HuH-7.5 (cell line): ENCODE measurements around the gene TBRG4.
"Not testable (repeated sequence)": the region's sequence is repeated elsewhere in the genome, so short reads cannot be mapped to it uniquely, and the experiment has no call there.

Source experiments
- DNase-seq: peaks from one replicate; pipeline ENCODE4 v3.0.0; 2011; ENCODE audit warnings: low spot score

The TBRG4 gene

GRCh38 chr7:45111298-45112223 lies at the start of gene TBRG4:
TSS of gene TBRG4 (minus strand) at chr7:45111697. CDS start at chr7:45109237, 2,460 bp downstream.
- peak; percentile 89 for DNase-seq

DNA sequence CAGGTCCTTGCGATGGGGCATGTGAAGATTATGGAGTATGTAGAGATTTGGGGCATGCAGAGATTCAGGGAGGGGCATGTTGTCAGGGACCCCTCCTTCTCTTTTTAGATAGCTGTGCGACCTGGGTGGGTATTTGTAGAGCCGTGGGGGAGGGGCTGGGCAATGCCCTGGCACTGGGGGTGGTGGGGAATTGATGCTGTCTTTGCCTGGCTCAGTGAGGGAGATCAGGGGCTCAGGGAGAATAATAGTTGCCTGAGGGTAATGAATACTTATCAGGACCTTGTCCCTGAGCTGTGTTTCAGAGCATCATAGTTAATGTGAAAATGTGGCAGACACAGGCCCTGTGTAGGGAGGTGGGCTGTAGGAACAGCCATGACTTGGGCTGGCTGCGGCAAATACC lies 49.6 kb upstream of the TBRG4 start:
- no peak for DNase-seq

DNA sequence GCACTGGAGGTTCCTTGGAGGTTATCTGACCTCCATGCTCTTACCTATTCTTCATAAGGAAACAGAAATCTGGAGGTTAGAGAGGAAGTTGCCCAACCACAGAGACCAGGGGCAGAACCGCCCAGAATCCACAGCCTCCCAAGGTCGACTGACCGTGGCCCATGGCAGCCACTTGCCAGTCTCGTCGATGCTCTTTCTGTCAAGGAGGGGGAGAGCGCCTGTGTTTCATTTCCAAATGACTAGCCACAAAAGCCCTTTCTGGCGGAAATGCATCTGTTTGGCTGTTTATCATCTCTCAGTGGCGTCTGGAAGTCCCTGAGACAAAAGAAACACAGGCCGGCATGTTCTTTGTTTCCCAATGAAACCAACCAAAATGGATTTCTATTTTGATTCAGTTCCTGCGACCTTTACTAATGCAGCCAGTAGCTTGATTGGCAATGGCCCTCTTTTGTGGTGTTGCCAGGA lies 49.0 kb upstream of the TBRG4 start:
- DNase-seq: no peak

DNA sequence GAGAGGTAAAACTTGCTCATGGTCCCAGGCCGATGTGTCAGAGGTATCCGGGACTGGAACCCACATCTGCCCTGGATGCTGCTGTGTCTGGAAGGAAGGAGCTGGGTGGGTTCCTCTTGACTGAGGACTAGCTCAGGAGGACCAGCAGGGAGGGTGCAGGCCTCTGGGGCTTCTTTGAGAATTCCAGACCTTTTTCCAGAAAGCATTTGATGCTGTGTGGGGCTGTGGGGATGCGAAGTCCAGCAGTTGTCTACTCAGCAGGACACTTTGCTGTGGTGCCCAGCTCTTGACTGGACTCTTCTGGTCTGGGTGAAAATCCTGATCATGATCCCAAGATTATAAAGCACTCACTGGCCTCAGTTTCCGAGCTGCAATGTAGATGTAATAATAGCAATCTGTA lies 47.8 kb upstream of the TBRG4 start:
- DNase-seq: no peak

DNA sequence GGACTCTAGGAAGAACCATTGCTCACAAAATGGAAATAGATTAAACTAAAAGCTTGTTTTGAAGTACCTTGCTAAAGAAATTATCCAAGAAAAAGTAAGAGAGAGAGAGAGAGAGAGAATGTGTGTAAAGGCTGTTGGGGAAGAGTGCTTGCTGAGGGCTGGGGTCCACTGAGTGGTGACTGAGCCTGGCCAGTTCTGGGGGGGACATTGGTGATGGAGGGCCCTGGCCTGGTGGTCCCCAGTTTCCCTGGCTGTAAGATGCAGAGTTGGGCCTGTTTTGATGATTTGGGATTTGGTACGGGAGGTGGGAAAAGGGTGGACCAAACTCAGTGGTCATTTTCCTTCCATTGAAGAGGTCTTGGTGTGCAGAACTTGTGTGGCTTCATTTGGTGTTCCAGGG lies 47.0 kb upstream of the TBRG4 start:
- DNase-seq: no peak

DNA sequence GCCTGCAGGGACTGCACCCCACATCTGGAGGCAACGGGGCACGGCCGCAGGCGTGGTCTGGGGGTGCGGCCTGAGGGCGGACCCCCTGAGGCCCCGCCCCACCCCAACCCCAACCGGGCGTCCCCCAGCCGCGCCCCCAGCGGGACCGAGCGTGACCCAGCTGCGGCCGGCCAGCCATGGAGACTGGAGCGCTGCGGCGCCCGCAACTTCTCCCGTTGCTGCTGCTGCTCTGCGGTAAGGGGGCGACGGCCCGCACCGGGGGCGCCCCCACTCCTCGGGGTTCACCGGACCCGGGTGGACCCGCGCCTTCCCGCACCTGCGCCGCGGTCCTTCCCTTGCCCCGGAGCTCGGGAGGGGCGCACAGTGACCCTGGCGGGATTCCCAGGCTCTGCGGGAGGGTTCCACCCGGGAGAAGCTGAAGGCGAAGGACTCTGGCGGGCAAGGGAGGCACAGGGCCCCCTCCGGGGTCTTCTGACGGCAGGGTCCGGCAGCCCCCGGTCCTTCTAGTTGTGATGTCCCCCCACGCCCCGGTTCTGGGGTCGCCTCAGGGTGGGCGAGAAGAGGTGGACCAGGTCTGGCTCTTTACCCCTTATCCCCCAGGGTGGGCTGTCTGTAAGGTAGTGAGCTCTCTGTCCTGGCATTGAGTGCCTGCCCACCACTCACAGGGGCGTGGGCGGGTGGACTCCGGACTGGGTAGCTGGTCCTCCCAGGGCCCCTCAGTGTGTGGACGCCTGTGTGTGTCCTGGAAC lies 46.3 kb upstream of the TBRG4 start, which contains the start of gene RAMP3:
TSS of gene RAMP3 (plus strand) at position 139 of the 749 bp plus-strand sequence. CDS start at position 177, 38 bp downstream.
- no peak for DNase-seq

DNA sequence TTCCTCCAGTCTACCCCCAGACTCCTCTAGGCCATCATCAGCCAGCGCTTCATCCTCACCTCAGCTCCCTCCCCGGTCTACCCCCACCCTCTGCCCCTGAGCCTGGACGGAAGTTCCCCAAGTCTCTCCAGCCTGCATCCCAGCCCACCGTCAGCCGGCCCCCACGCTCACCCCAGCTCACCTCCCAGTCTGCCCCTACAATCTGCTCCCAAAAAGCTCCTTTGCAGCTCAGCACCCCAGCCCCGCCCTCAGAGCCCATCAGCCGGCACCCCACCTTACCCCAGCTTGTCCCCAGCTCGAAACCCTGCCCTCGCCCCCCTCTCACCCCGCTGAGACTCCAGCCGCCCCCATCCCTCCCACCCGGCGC lies 45.8 kb upstream of the TBRG4 start:
- no peak for DNase-seq

GRCh38 chr7:45156516-45157272 lies 45.2 kb upstream of the TBRG4 start:
- DNase-seq: no peak

DNA sequence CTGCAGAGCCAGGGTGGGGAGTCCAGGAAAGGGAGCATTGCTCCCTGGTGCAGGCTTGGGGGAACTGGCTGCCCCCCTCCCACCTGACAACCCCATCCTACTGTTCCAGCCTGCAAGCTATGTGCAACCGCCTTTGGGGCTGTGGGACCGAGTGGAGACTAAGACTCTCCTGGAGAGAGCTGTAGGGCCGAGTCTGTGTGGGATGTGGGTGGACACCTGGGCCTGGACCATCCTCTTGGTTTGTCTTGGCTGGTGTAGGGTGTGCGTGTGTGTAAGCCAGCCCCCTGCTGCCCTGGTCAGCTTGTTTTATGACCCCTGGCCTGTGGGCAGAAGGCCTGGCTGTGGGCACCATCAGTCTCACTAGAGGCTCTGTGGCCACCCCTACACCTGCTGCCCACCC lies 44.4 kb upstream of the TBRG4 start:
- no peak for DNase-seq

DNA sequence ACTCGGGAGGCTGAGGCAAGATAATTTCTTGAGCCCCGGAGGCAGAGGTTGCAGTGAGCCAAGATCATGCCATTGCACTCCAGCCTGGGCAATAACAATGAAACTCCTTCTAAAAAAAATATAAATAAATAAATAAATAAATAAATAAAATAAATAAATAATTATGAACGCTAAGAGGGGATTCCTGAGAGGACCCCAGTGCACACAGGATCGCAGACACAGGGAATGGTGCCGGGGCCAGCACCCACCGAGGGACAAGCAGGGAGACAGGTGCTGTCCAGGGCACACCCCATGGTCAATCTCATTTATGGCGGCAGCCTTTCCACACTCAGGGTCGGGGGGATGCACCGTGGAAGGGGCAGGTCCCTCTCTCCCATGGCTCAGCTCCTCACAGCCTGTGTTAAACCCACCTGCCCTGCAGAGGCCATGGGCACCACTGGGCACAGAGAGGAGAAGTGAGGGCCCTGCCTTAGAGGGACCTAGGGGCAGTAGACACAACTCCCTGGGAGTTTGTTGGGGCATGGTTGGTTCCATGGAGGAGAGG lies 43.9 kb upstream of the TBRG4 start:
- no peak for DNase-seq

DNA sequence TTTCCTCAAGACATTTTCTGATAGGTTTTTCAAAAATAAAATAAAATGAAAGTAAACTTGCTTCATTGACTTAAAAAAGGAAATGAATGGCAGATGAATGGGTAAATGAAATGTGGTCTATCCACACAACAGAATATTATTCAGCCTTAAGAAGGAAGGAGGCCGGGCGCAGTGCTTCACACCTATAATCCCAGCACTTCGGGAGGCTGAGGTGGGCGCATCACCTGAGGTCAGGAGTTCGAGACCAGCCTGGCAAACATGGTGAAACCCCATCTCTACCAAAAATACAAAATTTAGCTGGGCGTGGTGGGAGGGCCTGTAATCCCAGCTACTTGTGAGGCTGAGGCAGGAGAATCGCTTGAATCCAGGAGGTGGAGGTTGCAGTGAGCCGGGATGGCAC lies 42.4 kb upstream of the TBRG4 start:
- DNase-seq: not testable (repeated sequence)

DNA sequence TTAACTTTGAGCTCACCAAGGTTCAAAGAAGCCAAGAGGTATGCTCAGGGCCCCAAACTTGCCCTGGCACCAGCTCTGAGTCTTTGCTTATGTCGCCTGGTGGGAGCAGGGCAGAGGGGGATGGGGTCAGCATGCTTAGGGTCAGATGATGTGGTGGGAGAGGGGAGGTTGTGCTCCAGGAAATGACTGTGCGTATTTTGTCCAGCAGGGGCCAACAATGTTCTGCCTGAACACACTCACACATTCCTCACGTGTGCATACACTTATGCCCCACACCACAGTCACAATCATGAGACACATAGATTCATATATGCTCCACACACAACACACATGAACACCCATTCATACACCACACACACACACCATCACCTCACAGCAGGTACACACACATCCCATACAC lies 41.7 kb upstream of the TBRG4 start:
- no peak for DNase-seq

GRCh38 chr7:45151967-45152366 lies 40.5 kb upstream of the TBRG4 start:
- no peak for DNase-seq

DNA sequence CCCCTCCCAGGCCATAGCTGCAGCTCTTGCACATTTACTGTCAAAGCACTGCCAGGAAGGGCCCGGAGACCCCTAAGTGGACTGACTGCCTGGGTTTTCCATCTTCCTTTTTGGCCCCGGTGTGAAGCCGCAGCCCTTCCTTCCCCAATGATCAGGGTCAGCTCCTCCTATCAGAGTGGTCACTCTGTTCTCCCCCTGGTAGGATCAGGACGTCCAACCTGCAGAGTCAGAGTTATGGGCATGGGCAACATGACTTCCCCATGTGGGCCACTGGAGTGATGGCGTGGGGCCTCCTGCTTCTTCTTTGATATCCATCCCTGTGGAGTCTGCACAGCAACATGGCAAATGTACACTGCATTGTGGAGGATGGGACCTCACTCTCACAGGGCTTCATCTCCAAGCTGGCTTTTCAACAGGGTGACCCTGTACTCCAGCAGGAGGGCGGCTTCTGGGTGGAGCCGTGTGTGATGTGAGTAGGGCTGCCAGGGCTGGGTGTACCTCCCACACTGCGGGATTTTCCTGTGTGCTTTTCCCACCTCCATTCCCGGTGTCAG lies 39.7 kb upstream of the TBRG4 start:
- no peak for DNase-seq

DNA sequence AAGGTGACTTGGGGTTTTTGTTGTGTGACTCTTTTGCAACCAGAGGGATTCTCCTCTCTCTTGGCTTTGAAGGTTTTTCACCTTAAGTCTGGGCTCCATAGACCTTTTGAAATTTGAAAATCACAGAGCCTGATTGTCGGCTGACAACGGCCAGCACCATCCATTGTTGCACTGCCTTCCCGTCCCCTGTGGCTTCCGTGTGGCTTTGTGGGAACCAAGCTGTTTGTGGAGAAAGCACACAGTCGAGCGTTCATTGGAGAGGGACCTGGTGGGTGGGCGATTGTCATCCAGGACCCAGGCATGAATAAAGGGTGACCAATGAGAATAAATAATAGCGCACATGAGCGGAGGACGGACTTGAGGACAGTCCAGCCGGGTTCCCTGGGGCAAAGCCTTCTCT lies 38.7 kb upstream of the TBRG4 start:
- DNase-seq: no peak

DNA sequence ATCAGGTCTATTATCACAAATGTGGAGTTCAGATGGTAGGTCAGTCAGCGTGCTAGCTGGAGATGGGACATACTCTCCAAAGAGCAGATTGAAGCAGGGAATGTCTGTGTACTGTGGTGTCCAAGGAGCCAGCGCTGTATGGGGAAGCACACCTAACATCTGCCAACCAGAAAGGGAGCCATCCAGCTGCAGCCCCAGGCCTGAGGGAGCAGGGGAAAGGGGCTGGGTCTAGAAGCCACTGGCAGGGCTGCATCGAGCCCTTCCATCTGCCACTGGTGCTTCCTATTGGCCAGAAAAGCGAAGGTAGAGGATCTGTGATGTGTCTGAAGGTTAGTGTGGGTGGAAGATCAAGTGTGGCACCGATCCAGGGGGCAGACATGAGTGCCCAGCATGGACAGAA lies 38.1 kb upstream of the TBRG4 start:
- DNase-seq: no peak

DNA sequence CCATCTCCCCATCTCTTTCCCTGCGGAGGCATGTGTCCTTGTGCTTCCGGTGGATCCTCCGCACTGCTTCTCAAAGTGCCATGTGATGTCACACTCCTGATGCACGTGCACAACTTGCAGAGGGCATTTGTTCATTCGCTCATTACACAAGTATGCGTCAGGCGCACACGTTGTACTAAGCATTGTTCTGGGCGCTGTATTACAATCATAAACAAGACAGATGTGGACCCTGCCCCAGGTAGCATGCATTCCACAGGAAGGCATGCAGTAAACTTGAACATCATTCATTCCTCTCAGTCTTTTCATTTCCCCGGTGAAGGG lies 37.1 kb upstream of the TBRG4 start:
- DNase-seq: no peak

DNA sequence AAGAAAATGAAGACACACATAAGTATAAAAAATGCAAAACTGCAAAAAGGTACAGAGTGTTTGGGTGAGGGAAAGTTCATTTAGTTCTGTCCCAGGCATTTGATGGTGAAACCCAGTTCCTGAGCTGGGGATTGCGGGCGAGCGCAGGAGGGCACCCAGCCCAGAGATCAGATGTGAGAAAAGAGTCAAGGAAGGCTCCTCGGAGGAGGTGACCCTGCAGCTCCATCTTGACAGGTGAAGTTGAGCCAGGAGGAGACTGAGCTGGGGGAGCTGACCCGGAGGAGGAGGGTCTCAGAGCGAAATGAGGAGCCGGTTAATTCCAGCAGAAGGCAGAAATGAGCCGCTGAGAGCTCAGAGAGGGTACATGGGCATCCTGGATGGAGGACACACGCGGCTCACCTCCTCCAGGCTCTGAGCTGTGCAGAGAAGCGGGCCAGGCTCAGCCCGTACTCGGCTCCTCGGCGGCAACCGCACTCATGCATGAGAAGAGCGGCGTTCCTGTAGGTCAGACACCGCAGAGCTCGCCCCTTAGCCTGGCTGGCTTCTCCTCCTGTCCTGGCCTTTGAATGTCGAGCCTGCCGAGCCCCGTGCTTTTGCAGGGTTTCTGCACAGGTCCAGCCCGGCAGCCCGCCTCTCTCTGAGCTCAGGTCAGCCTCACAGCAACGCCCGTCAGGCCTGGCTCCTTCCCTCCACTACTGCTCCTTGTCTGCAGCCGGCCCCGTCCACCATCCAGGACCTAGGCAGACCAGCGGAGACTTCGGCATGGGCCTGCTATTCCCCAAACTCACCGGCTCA lies 36.6 kb upstream of the TBRG4 start:
- DNase-seq: no peak

GRCh38 chr7:45146531-45147379 lies 35.3 kb upstream of the TBRG4 start:
- DNase-seq: no peak

- DNase-seq: no peak
Observed at GRCh38 chr7:45145881-45146280, 34.4 kb upstream of the TBRG4 start.
